H9 (cell line): ENCODE data around the gene PRRX1. TPM values are rescaled to one million over a fixed set of nuclear protein-coding genes. Genes with fewer than 3 reads are reported as not detected.

ENCODE experiments used
- DNase-seq: peaks from one replicate; pipeline ENCODE4 v3.0.0-alpha.2; 2017
- H2AFZ ChIP-seq: one replicate; pipeline ENCODE4 v1.6.1; 2013; ENCODE audit warnings: mild to moderate bottlenecking, low read length, control low read depth, moderate library complexity
- H2AK5ac ChIP-seq: 2 replicates; pipeline ENCODE4 v1.6.1; 2013; ENCODE audit warnings: low read length, control low read depth, mixed read lengths; ENCODE audit not compliant: insufficient read length
- H2BK120ac ChIP-seq: one replicate; pipeline ENCODE4 v1.6.1; 2013; ENCODE audit warnings: low read depth, mild to moderate bottlenecking, low read length, control low read depth, inconsistent platforms; ENCODE audit not compliant: poor library complexity, severe bottlenecking
- H2BK12ac ChIP-seq: 2 replicates; pipeline ENCODE4 v1.6.1; 2013; ENCODE audit warnings: low read length, control low read depth, mixed read lengths, low read depth; ENCODE audit not compliant: insufficient read length
- H2BK15ac ChIP-seq: 2 replicates; pipeline ENCODE4 v1.6.1; 2013; ENCODE audit warnings: low read depth, low read length, control low read depth
- H2BK20ac ChIP-seq: one replicate; pipeline ENCODE4 v1.6.1; 2013; ENCODE audit warnings: low read depth, mild to moderate bottlenecking, low read length, control low read depth, inconsistent platforms; ENCODE audit not compliant: poor library complexity, severe bottlenecking
- H2BK5ac ChIP-seq: 2 replicates; pipeline ENCODE4 v1.6.1; 2013; ENCODE audit warnings: low read length, control low read depth, mixed read lengths; ENCODE audit not compliant: insufficient read length
- H3K14ac ChIP-seq: 2 replicates; pipeline ENCODE4 v1.6.1; 2013; ENCODE audit warnings: low read length, control low read depth; ENCODE audit not compliant: insufficient read depth
- H3K18ac ChIP-seq: 2 replicates; pipeline ENCODE4 v1.6.1; 2013; ENCODE audit warnings: low read depth, mild to moderate bottlenecking, mixed read lengths, low read length, control low read depth; ENCODE audit not compliant: insufficient read length
- H3K23ac ChIP-seq: 2 replicates; pipeline ENCODE4 v1.6.1; 2013; ENCODE audit warnings: low read length, control low read depth, mixed read lengths, low read depth; ENCODE audit not compliant: insufficient read length
- H3K23me2 ChIP-seq: 2 replicates; pipeline ENCODE4 v1.6.1; 2013; ENCODE audit warnings: low read depth, mild to moderate bottlenecking, mixed read lengths, low read length, control low read depth; ENCODE audit not compliant: insufficient read length, poor library complexity, severe bottlenecking
- H3K27ac ChIP-seq: 2 replicates; pipeline ENCODE4 v1.5.1; 2013; ENCODE audit warnings: low read length, control low read depth, mixed read lengths, low read depth; ENCODE audit not compliant: insufficient read length
- H3K27me3 ChIP-seq: 2 replicates; pipeline ENCODE4 v1.6.1; 2013; ENCODE audit warnings: low read length, control low read depth, inconsistent platforms; ENCODE audit not compliant: insufficient read depth
- H3K4ac ChIP-seq: 2 replicates; pipeline ENCODE4 v1.6.1; 2013; ENCODE audit warnings: low read depth, mild to moderate bottlenecking, control low read depth, inconsistent platforms, low read length, moderate library complexity
- H3K4me1 ChIP-seq: 2 replicates; pipeline ENCODE4 v1.6.1; 2013; ENCODE audit warnings: low read length, control low read depth, inconsistent platforms; ENCODE audit not compliant: insufficient read depth
- H3K4me2 ChIP-seq: 2 replicates; pipeline ENCODE4 v1.6.1; 2013; ENCODE audit warnings: low read length, control low read depth, mixed read lengths; ENCODE audit not compliant: insufficient read length, insufficient read depth
- H3K56ac ChIP-seq: 2 replicates; pipeline ENCODE4 v1.6.1; 2013; ENCODE audit warnings: low read depth, mild to moderate bottlenecking, mixed read lengths, low read length, control low read depth; ENCODE audit not compliant: insufficient read length
- H3K79me1 ChIP-seq: 2 replicates; pipeline ENCODE4 v1.6.1; 2013; ENCODE audit warnings: low read depth, mild to moderate bottlenecking, moderate library complexity, low read length, control low read depth, inconsistent platforms; ENCODE audit not compliant: insufficient read depth, poor library complexity, severe bottlenecking
- H3K79me2 ChIP-seq: 2 replicates; pipeline ENCODE4 v1.6.1; 2013; ENCODE audit warnings: low read length, control low read depth, inconsistent platforms; ENCODE audit not compliant: insufficient read depth
- H3K9ac ChIP-seq: 2 replicates; pipeline ENCODE4 v1.6.1; 2013; ENCODE audit warnings: low read length, control low read depth, mixed read lengths; ENCODE audit not compliant: insufficient read length; ENCODE audit errors: extremely low read depth
- H3K9me3 ChIP-seq: one replicate; pipeline ENCODE4 v1.6.1; 2013; ENCODE audit warnings: low read depth, low read length, inconsistent platforms; ENCODE audit not compliant: control insufficient read depth
- H3T11ph ChIP-seq: one replicate; pipeline ENCODE4 v1.6.1; 2013; ENCODE audit warnings: mild to moderate bottlenecking, low read length, control low read depth, inconsistent platforms
- H4K20me1 ChIP-seq: one replicate; pipeline ENCODE4 v1.6.1; 2013; ENCODE audit not compliant: control insufficient read depth, insufficient read length, insufficient read depth
- H4K5ac ChIP-seq: 2 replicates; pipeline ENCODE4 v1.6.1; 2013; ENCODE audit warnings: low read depth, mild to moderate bottlenecking, mixed read lengths, low read length, control low read depth; ENCODE audit not compliant: insufficient read length
- H4K8ac ChIP-seq: replicated peaks from 2 replicates; pipeline ENCODE4 v1.6.1; 2013; ENCODE audit warnings: low read length, control low read depth, mixed read lengths, low read depth; ENCODE audit not compliant: insufficient read length
- H4K91ac ChIP-seq: 2 replicates; pipeline ENCODE4 v1.6.1; 2013; ENCODE audit warnings: low read depth, mild to moderate bottlenecking, moderate library complexity, mixed read lengths, low read length, control low read depth; ENCODE audit not compliant: insufficient read length
- H3K27ac Mint-ChIP-seq, 3 experiments: 2 replicates in 2 of 3; 3 replicates in 1 of 3; pipeline ENCODE4 v1.8.0; 2020 to 2021; ENCODE audit warnings: mixed read lengths in 3 of 3, mild to moderate bottlenecking in 1 of 3, moderate library complexity in 1 of 3
- H3K27me3 Mint-ChIP-seq: 2 replicates; pipeline ENCODE4 v1.8.0; 2021; ENCODE audit warnings: low read depth, mild to moderate bottlenecking, moderate library complexity, mixed read lengths
- H3K36me3 Mint-ChIP-seq, 3 experiments: 2 replicates in 2 of 3; 3 replicates in 1 of 3; pipeline ENCODE4 v1.8.0; 2020 to 2021; ENCODE audit warnings: low read depth in 3 of 3, mixed read lengths in 3 of 3; ENCODE audit not compliant: insufficient read depth in 1 of 3
- H3K4me1 Mint-ChIP-seq, 2 experiments: 2 replicates each; pipeline ENCODE4 v1.8.0; 2020; ENCODE audit warnings: mixed read lengths in 2 of 2
- H3K4me3 Mint-ChIP-seq, 2 experiments: 2 replicates in 1 of 2; 3 replicates in 1 of 2; pipeline ENCODE4 v1.8.0; 2020 to 2021; ENCODE audit warnings: mild to moderate bottlenecking in 2 of 2, mixed read lengths in 2 of 2, moderate library complexity in 1 of 2
- H3K9me3 Mint-ChIP-seq, 2 experiments: 2 replicates in 1 of 2; 3 replicates in 1 of 2; pipeline ENCODE4 v1.8.0; 2020; ENCODE audit warnings: mild to moderate bottlenecking in 2 of 2, mixed read lengths in 2 of 2, moderate library complexity in 1 of 2
- WGBS: extraction: QIAGEN DNeasy Blood & Tissue Kit; methylation state at CpG from one replicate; pipeline ENCODE4 v1.1.7; 2013; ENCODE audit warnings: missing lambda C conversion rate, low lambda C conversion rate, mixed read lengths; ENCODE audit not compliant: insufficient read length; ENCODE audit errors: extremely low coverage; 5-methylcytosine and 5-hydroxymethylcytosine counted together
- total RNA-seq: library from RNA; stranded (reverse); gene quantifications from 2 replicates; pipeline ENCODE4 v1.2.1, GENCODE V29; 2021
- TF ChIP-seq, protein P1 (sequence below): fragments of 200-600 bp; sonication (generic); conservative IDR thresholded peaks from 3 replicates; pipeline ENCODE4 v1.8.0; 2021; ENCODE audit warnings: antibody characterized with exemption, mild to moderate bottlenecking

Gene PRRX1
- total RNA-seq, 1 experiment from 2014 or later, result not detected

DNA sequence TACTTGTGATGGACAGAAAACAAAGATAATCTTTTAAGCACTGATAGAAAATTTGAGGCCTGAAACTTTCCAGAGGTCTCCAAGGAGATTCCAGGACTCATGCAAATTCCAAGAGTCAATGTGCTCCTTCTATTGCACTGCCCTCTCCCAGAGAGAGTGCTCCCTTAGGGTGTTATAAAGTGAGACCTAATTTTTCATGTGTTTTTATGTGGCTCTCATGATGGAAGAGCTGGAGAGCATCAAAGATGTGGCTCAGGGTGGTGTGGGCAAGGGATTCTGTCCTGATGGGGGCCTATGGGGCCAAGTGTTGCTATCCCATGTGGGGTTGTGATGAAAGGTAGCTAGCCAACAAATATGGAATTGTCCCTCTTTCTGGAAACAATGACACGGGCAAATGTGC is 101.3 kb downstream of the PRRX1 start:
- Histone ChIP-seq H3K56ac (no peak overlapping the region), H3T11ph (no peak overlapping the region), H3K23me2 (no peaks in the 10 kb centered on the region), H3K4me1 (no peaks in the 10 kb centered on the region), H3K27ac (no peak overlapping the region), H3K14ac (no peak overlapping the region), H2BK15ac (no peak overlapping the region), H2BK120ac (no peak overlapping the region), H4K91ac (no peak overlapping the region), H2BK12ac (no peak overlapping the region), H4K8ac (no peak overlapping the region), H3K4ac (no peak overlapping the region), H3K79me1 (no peaks in the 10 kb centered on the region), H4K5ac (no peak overlapping the region), H3K27me3 (no peaks in the 10 kb centered on the region), H3K18ac (no peak overlapping the region), H2BK20ac (no peak overlapping the region), H2BK5ac (no peak overlapping the region), H3K4me2 (no peak overlapping the region), H3K79me2 (no peaks in the 10 kb centered on the region), H4K20me1 (no peaks in the 10 kb centered on the region), H2AFZ (no peak overlapping the region), H3K23ac (no peak overlapping the region), H3K9me3 (no peaks in the 10 kb centered on the region), H2AK5ac (no peak overlapping the region), H3K9ac (no peak overlapping the region)
- no peak for DNase-seq
- no peaks in the 10 kb centered on the region; the same call in 1 of the 2 replicates for H3K27me3 Mint-ChIP-seq
- H3K4me3 Mint-ChIP-seq, result no peak overlapping the region
- no peaks in the 10 kb centered on the region for H3K4me1 Mint-ChIP-seq
- H3K27ac Mint-ChIP-seq, result no peak overlapping the region
- TF ChIP-seq, protein P1, sequence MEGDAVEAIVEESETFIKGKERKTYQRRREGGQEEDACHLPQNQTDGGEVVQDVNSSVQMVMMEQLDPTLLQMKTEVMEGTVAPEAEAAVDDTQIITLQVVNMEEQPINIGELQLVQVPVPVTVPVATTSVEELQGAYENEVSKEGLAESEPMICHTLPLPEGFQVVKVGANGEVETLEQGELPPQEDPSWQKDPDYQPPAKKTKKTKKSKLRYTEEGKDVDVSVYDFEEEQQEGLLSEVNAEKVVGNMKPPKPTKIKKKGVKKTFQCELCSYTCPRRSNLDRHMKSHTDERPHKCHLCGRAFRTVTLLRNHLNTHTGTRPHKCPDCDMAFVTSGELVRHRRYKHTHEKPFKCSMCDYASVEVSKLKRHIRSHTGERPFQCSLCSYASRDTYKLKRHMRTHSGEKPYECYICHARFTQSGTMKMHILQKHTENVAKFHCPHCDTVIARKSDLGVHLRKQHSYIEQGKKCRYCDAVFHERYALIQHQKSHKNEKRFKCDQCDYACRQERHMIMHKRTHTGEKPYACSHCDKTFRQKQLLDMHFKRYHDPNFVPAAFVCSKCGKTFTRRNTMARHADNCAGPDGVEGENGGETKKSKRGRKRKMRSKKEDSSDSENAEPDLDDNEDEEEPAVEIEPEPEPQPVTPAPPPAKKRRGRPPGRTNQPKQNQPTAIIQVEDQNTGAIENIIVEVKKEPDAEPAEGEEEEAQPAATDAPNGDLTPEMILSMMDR, result no peak
- no CpG with 5 or more reads among the region's 1 CpG for WGBS
- no peaks in the 10 kb centered on the region for H3K36me3 Mint-ChIP-seq
- no peaks in the 10 kb centered on the region for H3K9me3 Mint-ChIP-seq
